Midbrain (tissue), 1 donor: ENCODE results near the gene PPFIA2.
A peak's percentile ranks its signal among the peaks of the same experiment; 100 is the strongest.

Experiments used
- DNase-seq: peaks from one replicate; lab custom pipeline; 2025; lab: John Stamatoyannopoulos, UW

PPFIA2 gene

GRCh38 chr12:81759190-81760051 lies at the start of gene PPFIA2:
TSS of gene PPFIA2 (minus strand) at chr12:81759350.
- peak; percentile 58 for DNase-seq

GRCh38 chr12:81800298-81801148 lies 41.4 kb upstream of the PPFIA2 start:
- DNase-seq, result peak; percentile 9

- no peak for DNase-seq
Observed at GRCh38 chr12:81798294-81798693, 39.1 kb upstream of the PPFIA2 start.

GRCh38 chr12:81797100-81797499 lies 38.0 kb upstream of the PPFIA2 start:
- no peak for DNase-seq

- no peak for DNase-seq
Observed at GRCh38 chr12:81792666-81793065, 33.5 kb upstream of the PPFIA2 start.

GRCh38 chr12:81779216-81779615 lies 20.1 kb upstream of the PPFIA2 start:
- DNase-seq, result no peak

- DNase-seq, result no peak
Observed at GRCh38 chr12:81778719-81779118, 19.6 kb upstream of the PPFIA2 start.

- DNase-seq, result peak; percentile 64
Observed at GRCh38 chr12:81758421-81759189, 545 bp downstream of the PPFIA2 start.

GRCh38 chr12:81757731-81758365 lies 1.3 kb downstream of the PPFIA2 start:
- DNase-seq, result no peak

- no peak for DNase-seq
Observed at GRCh38 chr12:81729781-81730180, 29.4 kb downstream of the PPFIA2 start.

- DNase-seq, result no peak
Observed at GRCh38 chr12:81727391-81727790, 31.8 kb downstream of the PPFIA2 start.

- peak; percentile 14 for DNase-seq
Observed at GRCh38 chr12:81726634-81727033, 32.5 kb downstream of the PPFIA2 start.

GRCh38 chr12:81723361-81723760 lies 35.8 kb downstream of the PPFIA2 start:
- no peak for DNase-seq

- DNase-seq, result no peak
Observed at GRCh38 chr12:81722004-81722403, 37.1 kb downstream of the PPFIA2 start.

- DNase-seq, result no peak
Observed at GRCh38 chr12:81718616-81719015, 40.5 kb downstream of the PPFIA2 start.

- DNase-seq, result no peak
Observed at GRCh38 chr12:81712536-81712935, 46.6 kb downstream of the PPFIA2 start.

GRCh38 chr12:81705586-81705985 lies 53.6 kb downstream of the PPFIA2 start:
- no peak for DNase-seq

- DNase-seq, result no peak
Observed at GRCh38 chr12:81699551-81699950, 59.6 kb downstream of the PPFIA2 start.

- no peak for DNase-seq
Observed at GRCh38 chr12:81692008-81692407, 67.1 kb downstream of the PPFIA2 start.

- DNase-seq, result no peak
Observed at GRCh38 chr12:81683881-81684280, 75.3 kb downstream of the PPFIA2 start.

- DNase-seq, result no peak
Observed at GRCh38 chr12:81679614-81680013, 79.5 kb downstream of the PPFIA2 start.

- DNase-seq, result no peak
Observed at GRCh38 chr12:81670759-81671158, 88.4 kb downstream of the PPFIA2 start.
